ENCODE measurements around the gene PYROXD2. TPM values are rescaled to one million over a fixed set of nuclear protein-coding genes. Genes with fewer than 3 reads are reported as not detected.

The PYROXD2 gene
- total RNA-seq, 1 experiment from 2014 or later = 2.3 TPM

GRCh38 chr10:98338896-98339295 is 76.1 kb downstream of the PYROXD2 start:
- Histone ChIP-seq H3K9me3 (ENCODE audit: control insufficient read depth, insufficient read depth, low read depth, low read length) (no peaks in the 10 kb centered on the region), H3K4me1 (ENCODE audit: control insufficient read depth, insufficient read depth, low read length) (no peaks in the 10 kb centered on the region), H3K36me3 (ENCODE audit: control insufficient read depth, insufficient read depth, low read length) (no peaks in the 10 kb centered on the region), H3K4me3 (ENCODE audit: low read depth in 2 of 2, low read length in 2 of 2) (no peak overlapping the region), H3K27me3 (ENCODE audit: control insufficient read depth, insufficient read depth, low read length) (no peaks in the 10 kb centered on the region; the same call in none of the 2 replicates), H3K27ac (ENCODE audit: low read length) (no peak overlapping the region)
- intact Hi-C loops (cut with micrococcal nuclease; ENCODE audit: unreplicated experiment) = no loop called here
- no peak for TF ChIP-seq REST (IDR thresholded peaks at IDR 0.05; ENCODE audit: insufficient read depth in 1 of 2, low read depth in 2 of 2, low read length in 1 of 2)
- no peak for TF ChIP-seq CTCF (IDR thresholded peaks at IDR 0.05)
- TF ChIP-seq SIN3A (IDR thresholded peaks at IDR 0.05; ENCODE audit: borderline replicate concordance, insufficient read depth, low read depth, low read length) = no peak
- no peak for TF ChIP-seq TCF7L2 (IDR thresholded peaks at IDR 0.05; ENCODE audit: low read depth, low read length)
- no peak for TF ChIP-seq POLR2AphosphoS5 (IDR thresholded peaks at IDR 0.05; ENCODE audit: low read depth, low read length)
- DNase-seq (ENCODE audit: low read depth, low spot score) (no peak), ATAC-seq (no peak)
- ChIA-PET CTCF (interaction anchor here (0.7 kb wide), 1 partner anchor 70 kb away, joined by 6 read pairs; no protein-coding TSS in a partner anchor), POLR2A (no interaction called here)
- BruUV-seq (replicated peaks) = no TSS peak
- in situ Hi-C loops (cut with HindIII; ENCODE audit: low pct_unique_long_range_greater_than_20kb, low sequenced_read_pairs) = no loop called here

GRCh38 chr10:98338318-98338717 is 76.7 kb downstream of the PYROXD2 start:
- ATAC-seq = peak; percentile 40; the same call in 1 of the 2 replicates
- intact Hi-C loops (cut with micrococcal nuclease; ENCODE audit: unreplicated experiment) = no loop called here
- no peak overlapping the region for H3K4me3 ChIP-seq (ENCODE audit: low read depth in 2 of 2, low read length in 2 of 2)
- H3K36me3 ChIP-seq (ENCODE audit: control insufficient read depth, insufficient read depth, low read length) = no peaks in the 10 kb centered on the region
- BruUV-seq (replicated peaks) = no TSS peak
- no peaks in the 10 kb centered on the region for H3K9me3 ChIP-seq (ENCODE audit: control insufficient read depth, insufficient read depth, low read depth, low read length)
- H3K27me3 ChIP-seq (ENCODE audit: control insufficient read depth, insufficient read depth, low read length) = no peaks in the 10 kb centered on the region; the same call in none of the 2 replicates
- peaks cover under 1% of the 10 kb centered on the region; the same call in 1 of the 2 replicates for H3K4me1 ChIP-seq (ENCODE audit: control insufficient read depth, insufficient read depth, low read length)
- ChIA-PET CTCF (no interaction called here), POLR2A (no interaction called here)
- no peak overlapping the region for H3K27ac ChIP-seq (ENCODE audit: low read length)
- TF ChIP-seq SIN3A (IDR thresholded peaks at IDR 0.05; ENCODE audit: borderline replicate concordance, insufficient read depth, low read depth, low read length) (no peak), TCF7L2 (IDR thresholded peaks at IDR 0.05; ENCODE audit: low read depth, low read length) (no peak), POLR2AphosphoS5 (IDR thresholded peaks at IDR 0.05; ENCODE audit: low read depth, low read length) (no peak), CTCF (IDR thresholded peaks at IDR 0.05) (no peak), REST (IDR thresholded peaks at IDR 0.05; ENCODE audit: insufficient read depth in 1 of 2, low read depth in 2 of 2, low read length in 1 of 2) (no peak)
- in situ Hi-C loops (cut with HindIII; ENCODE audit: low pct_unique_long_range_greater_than_20kb, low sequenced_read_pairs) = no loop called here
- no peak for DNase-seq (ENCODE audit: low read depth, low spot score)
